Measurements from ENCODE around the gene ENTPD5. TPM values are rescaled to one million over a fixed set of nuclear protein-coding genes. Genes with fewer than 3 reads are reported as not detected.
A peak's percentile ranks its signal among the peaks of the same experiment; 100 is the strongest.
"Not testable (repeated sequence)": the region's sequence is repeated elsewhere in the genome, so short reads cannot be mapped to it uniquely, and the experiment has no call there.

Gene ENTPD5
- total RNA-seq, 1 experiment from 2014 or later = 9.3 TPM

- Histone ChIP-seq H3K4me1 (peaks cover 45% of the 10 kb centered on the region), H3K27me3 (replicated peaks; ENCODE audit: control insufficient read depth, insufficient read depth, low read length) (no peaks in the 10 kb centered on the region), H3K9me3 (no peaks in the 10 kb centered on the region), H3K4me3 (ENCODE audit: low read depth, low read length) (no peak overlapping the region), H3K36me3 (ENCODE audit: control insufficient read depth, insufficient read depth, low read length) (no peaks in the 10 kb centered on the region)
- H3K9me3 Mint-ChIP-seq (ENCODE audit: unreplicated experiment) = no peaks in the 10 kb centered on the region
- CTCF ChIA-PET = no interaction called here
- peak overlapping the region; percentile 42 for H3K4me3 Mint-ChIP-seq (ENCODE audit: unreplicated experiment)
- H3K36me3 Mint-ChIP-seq (ENCODE audit: insufficient read depth, unreplicated experiment) = no peaks in the 10 kb centered on the region
- TF ChIP-seq CTCF (IDR thresholded peaks at IDR 0.05; ENCODE audit: insufficient read depth in 1 of 2, low read depth in 1 of 2, low read length in 1 of 2, severe bottlenecking in 1 of 2, unreplicated experiment in 1 of 2) = no peak
- no peaks in the 10 kb centered on the region for H3K27me3 Mint-ChIP-seq (ENCODE audit: insufficient read depth, unreplicated experiment)
- peak in 1 of 2 experiments; percentile 25 for DNase-seq
- intact Hi-C loops (cut with micrococcal nuclease; ENCODE audit: unreplicated experiment) = loop anchor here (2.0 to 5.0 kb wide), 3 partner anchors 22 to 46 kb away; partner anchors contain the start of genes BBOF1, COQ6, ENTPD5 and FAM161B
- BruUV-seq (replicated peaks) = no TSS peak
- H3K4me1 Mint-ChIP-seq (ENCODE audit: low read depth, unreplicated experiment) = peaks cover 27% of the 10 kb centered on the region
- POLR2A ChIA-PET = interaction anchor here (0.6 to 1.5 kb wide), 3 partner anchors 19 to 110 kb away, joined by 3 to 4 read pairs (median 4); partner anchors contain the start of genes COQ6, FAM161B and ZNF410
- H3K27ac Mint-ChIP-seq (ENCODE audit: unreplicated experiment) = peak overlapping the region; percentile 69
These were observed 22.4 kb downstream of the ENTPD5 start for GRCh38 chr14:73996731-73997107.

DNA sequence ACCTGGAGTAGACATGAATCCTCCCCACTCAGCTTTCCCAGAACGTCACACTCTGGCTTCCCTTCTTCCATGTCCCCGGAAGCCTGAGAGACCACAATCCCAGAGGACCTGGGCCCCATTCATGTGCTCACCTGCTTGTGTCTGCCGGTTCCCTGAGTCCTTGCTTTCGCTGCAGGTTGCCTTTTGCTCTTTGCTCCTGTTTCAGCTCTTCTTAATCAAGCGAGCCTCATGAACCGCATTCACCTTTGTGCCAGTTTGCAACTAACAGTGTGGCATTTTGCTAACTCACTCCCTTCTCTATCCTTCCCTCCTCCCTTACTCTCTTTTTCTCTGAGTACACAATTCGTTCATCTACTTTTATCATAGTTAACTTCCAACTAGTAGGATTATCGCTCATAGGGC, 23.1 kb downstream of the ENTPD5 start:
- 0 out of 2 replicates have a peak overlapping the region, but pooled peaks have one; percentile 5 for H3K4me3 ChIP-seq (ENCODE audit: low read depth, low read length)
- POLR2A ChIA-PET = interaction anchor here (0.6 kb wide), 3 partner anchors 16 to 110 kb away, joined by 3 to 4 read pairs (median 4); partner anchors contain the start of gene ZNF410
- no TSS peak for BruUV-seq (replicated peaks)
- H3K27me3 ChIP-seq (replicated peaks; ENCODE audit: control insufficient read depth, insufficient read depth, low read length) = no peaks in the 10 kb centered on the region
- H3K9me3 ChIP-seq = no peaks in the 10 kb centered on the region
- Mint-ChIP-seq H3K4me3 (ENCODE audit: unreplicated experiment) (peak overlapping the region; percentile 21), H3K27ac (ENCODE audit: unreplicated experiment) (peak overlapping the region; percentile 56), H3K9me3 (ENCODE audit: unreplicated experiment) (no peaks in the 10 kb centered on the region), H3K27me3 (ENCODE audit: insufficient read depth, unreplicated experiment) (no peaks in the 10 kb centered on the region), H3K36me3 (ENCODE audit: insufficient read depth, unreplicated experiment) (no peaks in the 10 kb centered on the region), H3K4me1 (ENCODE audit: low read depth, unreplicated experiment) (peaks cover 27% of the 10 kb centered on the region)
- peak in 1 of 2 experiments; percentile 37 for DNase-seq
- H3K4me1 ChIP-seq = peaks cover 45% of the 10 kb centered on the region
- no peak for TF ChIP-seq CTCF (IDR thresholded peaks at IDR 0.05; ENCODE audit: insufficient read depth in 1 of 2, low read depth in 1 of 2, low read length in 1 of 2, severe bottlenecking in 1 of 2, unreplicated experiment in 1 of 2)
- no peaks in the 10 kb centered on the region for H3K36me3 ChIP-seq (ENCODE audit: control insufficient read depth, insufficient read depth, low read length)
- intact Hi-C loops (cut with micrococcal nuclease; ENCODE audit: unreplicated experiment) = loop anchor here (2.0 to 5.0 kb wide), 3 partner anchors 23 to 45 kb away; partner anchors contain the start of genes BBOF1, COQ6, ENTPD5 and FAM161B
- CTCF ChIA-PET = no interaction called here

- H3K36me3 Mint-ChIP-seq (ENCODE audit: insufficient read depth, unreplicated experiment); DNase-seq; H3K9me3 ChIP-seq; H3K36me3 ChIP-seq (ENCODE audit: control insufficient read depth, insufficient read depth, low read length); H3K4me3 Mint-ChIP-seq (ENCODE audit: unreplicated experiment); H3K9me3 Mint-ChIP-seq (ENCODE audit: unreplicated experiment); BruUV-seq (replicated peaks); H3K4me3 ChIP-seq (ENCODE audit: low read depth, low read length); H3K27ac Mint-ChIP-seq (ENCODE audit: unreplicated experiment); H3K27me3 ChIP-seq (replicated peaks; ENCODE audit: control insufficient read depth, insufficient read depth, low read length); POLR2A ChIA-PET; H3K27me3 Mint-ChIP-seq (ENCODE audit: insufficient read depth, unreplicated experiment); CTCF ChIA-PET: not testable (repeated sequence)
- peaks cover 27% of the 10 kb centered on the region for H3K4me1 Mint-ChIP-seq (ENCODE audit: low read depth, unreplicated experiment)
- intact Hi-C loops (cut with micrococcal nuclease; ENCODE audit: unreplicated experiment) = loop anchor here (5.0 kb wide), 1 partner anchor 42 kb away; no protein-coding TSS in a partner anchor
- peaks cover 45% of the 10 kb centered on the region for H3K4me1 ChIP-seq
These were observed 24.2 kb downstream of the ENTPD5 start for GRCh38 chr14:73994926-73995325.

Measured in Caco-2 (cell line).